ENCODE results near the gene WDR76.

WDR76 gene

GRCh38 chr15:43789409-43789808 is 37.4 kb upstream of the WDR76 start:
- Histone ChIP-seq H3K79me2 (ENCODE audit: insufficient read depth, low read length) (peaks cover 12% of the 10 kb centered on the region; the same call in 1 of the 2 replicates), H4K20me1 (ENCODE audit: insufficient read depth, low read length) (no peaks in the 10 kb centered on the region), H3K4me3 (ENCODE audit: low read depth, low read length, poor library complexity, severe bottlenecking) (peak overlapping the region; percentile 19), H3F3A (ENCODE audit: insufficient read depth, low read length) (peaks cover 4% of the 10 kb centered on the region; the same call in 1 of the 2 replicates), H3K36me3 (ENCODE audit: insufficient read depth, low read length) (peaks cover 39% of the 10 kb centered on the region), H2AFZ (ENCODE audit: low read length) (no peak overlapping the region), H3K9me3 (ENCODE audit: low read length) (no peaks in the 10 kb centered on the region), H3K9ac (ENCODE audit: low read length) (peak overlapping the region; percentile 61), H3K27ac (ENCODE audit: low read depth, low read length, poor library complexity, severe bottlenecking) (peak overlapping the region; percentile 99), H3K4me1 (ENCODE audit: insufficient read depth, low read length, severe bottlenecking) (peaks cover 64% of the 10 kb centered on the region), H3K4me2 (ENCODE audit: low read length) (peak overlapping the region; percentile 71), H3K27me3 (ENCODE audit: insufficient read depth, low read length) (no peaks in the 10 kb centered on the region), H3K9me2 (ENCODE audit: low read depth, low read length) (no peaks in the 10 kb centered on the region)
- TF ChIP-seq CTCF (IDR thresholded peaks at IDR 0.05; ENCODE audit: low read length) (no peak), EZH2 (IDR thresholded peaks at IDR 0.05; ENCODE audit: borderline replicate concordance, low read length) (no peak)

- Histone ChIP-seq H3K79me2 (ENCODE audit: insufficient read depth, low read length) (peaks cover 12% of the 10 kb centered on the region; the same call in 1 of the 2 replicates), H3K4me2 (ENCODE audit: low read length) (peak within 1 kb of the TSS; percentile 86), H3K9ac (ENCODE audit: low read length) (peak within 1 kb of the TSS; percentile 99), H3K9me3 (ENCODE audit: low read length) (no peaks in the 10 kb centered on the region), H3K9me2 (ENCODE audit: low read depth, low read length) (no peaks in the 10 kb centered on the region), H4K20me1 (ENCODE audit: insufficient read depth, low read length) (no peaks in the 10 kb centered on the region), H3K27me3 (ENCODE audit: insufficient read depth, low read length) (no peaks in the 10 kb centered on the region), H3K4me1 (ENCODE audit: insufficient read depth, low read length, severe bottlenecking) (peaks cover 80% of the 10 kb centered on the region), H2AFZ (ENCODE audit: low read length) (no peak within 1 kb of the TSS), H3K4me3 (ENCODE audit: low read depth, low read length, poor library complexity, severe bottlenecking) (peak within 1 kb of the TSS; percentile 97), H3K27ac (ENCODE audit: low read depth, low read length, poor library complexity, severe bottlenecking) (peak within 1 kb of the TSS; percentile 99), H3F3A (ENCODE audit: insufficient read depth, low read length) (peaks cover 21% of the 10 kb centered on the region), H3K36me3 (ENCODE audit: insufficient read depth, low read length) (peaks cover 47% of the 10 kb centered on the region)
- TF ChIP-seq EZH2 (IDR thresholded peaks at IDR 0.05; ENCODE audit: borderline replicate concordance, low read length) = no peak
- TF ChIP-seq CTCF (IDR thresholded peaks at IDR 0.05; ENCODE audit: low read length) = no peak
Measured at GRCh38 chr15:43791993-43792760, 34.6 kb upstream of the WDR76 start, which contains the start of gene SERF2. TSS of gene SERF2 (plus strand) at chr15:43792320. CDS start at chr15:43792377, 57 bp downstream.

GRCh38 chr15:43792761-43793476 is 33.9 kb upstream of the WDR76 start:
- H4K20me1 ChIP-seq (ENCODE audit: insufficient read depth, low read length) = no peaks in the 10 kb centered on the region
- peaks cover 21% of the 10 kb centered on the region for H3F3A ChIP-seq (ENCODE audit: insufficient read depth, low read length)
- peak overlapping the region; percentile 97 for H3K4me3 ChIP-seq (ENCODE audit: low read depth, low read length, poor library complexity, severe bottlenecking)
- H3K9ac ChIP-seq (ENCODE audit: low read length) = peak overlapping the region; percentile 99
- no peaks in the 10 kb centered on the region for H3K27me3 ChIP-seq (ENCODE audit: insufficient read depth, low read length)
- TF ChIP-seq CTCF (IDR thresholded peaks at IDR 0.05; ENCODE audit: low read length) (no peak), EZH2 (IDR thresholded peaks at IDR 0.05; ENCODE audit: borderline replicate concordance, low read length) (no peak)
- peaks cover 12% of the 10 kb centered on the region; the same call in 1 of the 2 replicates for H3K79me2 ChIP-seq (ENCODE audit: insufficient read depth, low read length)
- H3K4me2 ChIP-seq (ENCODE audit: low read length) = peak overlapping the region; percentile 86
- peaks cover 47% of the 10 kb centered on the region for H3K36me3 ChIP-seq (ENCODE audit: insufficient read depth, low read length)
- no peak overlapping the region for H2AFZ ChIP-seq (ENCODE audit: low read length)
- no peaks in the 10 kb centered on the region for H3K9me2 ChIP-seq (ENCODE audit: low read depth, low read length)
- no peaks in the 10 kb centered on the region for H3K9me3 ChIP-seq (ENCODE audit: low read length)
- H3K27ac ChIP-seq (ENCODE audit: low read depth, low read length, poor library complexity, severe bottlenecking) = peak overlapping the region; percentile 98
- peaks cover 79% of the 10 kb centered on the region for H3K4me1 ChIP-seq (ENCODE audit: insufficient read depth, low read length, severe bottlenecking)
